BJ (cell line): ENCODE results near the gene PRKD3. TPM values are rescaled to one million over a fixed set of nuclear protein-coding genes. Genes with fewer than 3 reads are reported as not detected.

Experiments
- CTCF ChIA-PET: fragments of 350-600 bp; formaldehyde crosslinking; extraction: SDS; loops from one replicate; lab custom pipeline; 2021; ENCODE audit warnings: antibody characterized with exemption, inconsistent platforms; lab: Yijun Ruan, JAX
- POLR2A ChIA-PET: fragments of 300-600 bp; sonication (Branson Sonifier 250); formaldehyde crosslinking; extraction: SDS; loops from one replicate; lab custom pipeline; 2021; ENCODE audit warnings: antibody characterized with exemption; lab: Charles Lee
- DNase-seq: peaks from one replicate; pipeline ENCODE4 v3.0.0-alpha.2; 2011; ENCODE audit warnings: low read depth
- H3K27me3 ChIP-seq: 2 replicates; pipeline ENCODE4 v1.6.0; 2011; ENCODE audit warnings: low read length; ENCODE audit not compliant: control insufficient read depth, insufficient read depth
- H3K36me3 ChIP-seq: 2 replicates; pipeline ENCODE4 v1.5.1; 2011; ENCODE audit warnings: low read length; ENCODE audit not compliant: control insufficient read depth, insufficient read depth
- H3K4me3 ChIP-seq: 2 replicates; pipeline ENCODE4 v1.5.1; 2011; ENCODE audit warnings: low read depth, mild to moderate bottlenecking, control low read depth, low read length
- CTCF ChIP-seq: IDR thresholded peaks from 2 replicates; pipeline ENCODE4 v1.5.1; 2011; ENCODE audit warnings: low read depth, mild to moderate bottlenecking, control low read depth, inconsistent platforms, low read length, moderate library complexity; ENCODE audit not compliant: insufficient read depth
- polyA plus RNA-seq: library from polyadenylated mRNA; depleted of rRNA; stranded (reverse); fragments of >200 nt; gene quantifications from 2 replicates; pipeline ENCODE4 v1.2.3, GENCODE V29; 2011

PRKD3 gene
- polyA plus RNA-seq, 1 experiment: 12.7 TPM

- no peak for DNase-seq
- CTCF ChIA-PET: interaction anchor here (0.6 kb wide), 1 partner anchor 19 kb away, joined by 3 read pairs; no protein-coding TSS in a partner anchor
- POLR2A ChIA-PET: no interaction called here
- H3K27me3 ChIP-seq: no peaks in the 10 kb centered on the region
- H3K4me3 ChIP-seq: no peak overlapping the region
- no peak for TF ChIP-seq CTCF
- no peaks in the 10 kb centered on the region for H3K36me3 ChIP-seq
Measured at GRCh38 chr2:37302701-37303252, 21.9 kb downstream of the PRKD3 start.

- Histone ChIP-seq H3K4me3 (no peak overlapping the region), H3K27me3 (no peaks in the 10 kb centered on the region), H3K36me3 (no peaks in the 10 kb centered on the region)
- POLR2A ChIA-PET: no interaction called here
- CTCF ChIA-PET: interaction anchor here (0.8 kb wide), 1 partner anchor 182 kb away, joined by 3 read pairs; no protein-coding TSS in a partner anchor
- no peak for TF ChIP-seq CTCF
- no peak for DNase-seq
Measured at GRCh38 chr2:37301408-37301807, 23.2 kb downstream of the PRKD3 start.

- no peak overlapping the region for H3K4me3 ChIP-seq
- no peaks in the 10 kb centered on the region for H3K27me3 ChIP-seq
- CTCF ChIA-PET: interaction anchor here (0.6 to 0.8 kb wide), 2 partner anchors 181 to 515 kb away, joined by 3 to 4 read pairs; no protein-coding TSS in a partner anchor
- no peak for TF ChIP-seq CTCF
- no peak for DNase-seq
- POLR2A ChIA-PET: no interaction called here
- H3K36me3 ChIP-seq: no peaks in the 10 kb centered on the region
Measured at GRCh38 chr2:37300578-37300977, 24.1 kb downstream of the PRKD3 start.

GRCh38 chr2:37300146-37300545, 24.5 kb downstream of the PRKD3 start:
- no peak for DNase-seq
- ChIA-PET POLR2A (no interaction called here), CTCF (interaction anchor here (0.6 kb wide), 1 partner anchor 515 kb away, joined by 4 read pairs; no protein-coding TSS in a partner anchor)
- no peak for TF ChIP-seq CTCF
- Histone ChIP-seq H3K4me3 (no peak overlapping the region), H3K27me3 (no peaks in the 10 kb centered on the region), H3K36me3 (no peaks in the 10 kb centered on the region)

DNA sequence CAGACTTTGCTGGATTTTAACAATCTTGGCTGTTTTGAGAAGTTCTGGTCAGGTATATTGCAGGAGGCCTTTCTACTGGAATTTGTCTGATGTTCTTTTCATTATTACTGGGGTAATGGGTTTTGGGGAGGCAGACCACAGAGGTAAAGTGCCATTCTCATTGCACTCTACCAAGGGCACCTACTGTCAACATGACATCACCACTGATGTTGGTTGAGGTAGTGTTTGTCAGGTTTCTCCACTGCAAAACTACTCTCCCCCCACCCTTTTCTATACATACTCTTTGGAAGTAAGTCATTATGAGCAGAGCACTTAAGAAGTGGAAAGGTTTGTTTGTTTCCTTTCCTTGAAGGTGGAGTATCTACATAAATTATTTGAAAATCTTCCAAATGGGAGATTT, 27.0 kb downstream of the PRKD3 start:
- ChIA-PET CTCF (no interaction called here), POLR2A (no interaction called here)
- Histone ChIP-seq H3K4me3 (no peak overlapping the region), H3K36me3 (no peaks in the 10 kb centered on the region), H3K27me3 (no peaks in the 10 kb centered on the region)
- TF ChIP-seq CTCF: no peak
- no peak for DNase-seq
